IPS DF 4.7 (cell line): ENCODE measurements around the gene XYLT2.
A peak's percentile ranks its signal among the peaks of the same experiment; 100 is the strongest.
"Not testable (repeated sequence)": the region's sequence is repeated elsewhere in the genome, so short reads cannot be mapped to it uniquely, and the experiment has no call there.

Source experiments
- DNase-seq: peaks from one replicate; pipeline ENCODE4 v3.0.0-alpha.2; 2013; ENCODE audit warnings: low spot score; ENCODE audit errors: extremely low read depth

Gene XYLT2

DNA sequence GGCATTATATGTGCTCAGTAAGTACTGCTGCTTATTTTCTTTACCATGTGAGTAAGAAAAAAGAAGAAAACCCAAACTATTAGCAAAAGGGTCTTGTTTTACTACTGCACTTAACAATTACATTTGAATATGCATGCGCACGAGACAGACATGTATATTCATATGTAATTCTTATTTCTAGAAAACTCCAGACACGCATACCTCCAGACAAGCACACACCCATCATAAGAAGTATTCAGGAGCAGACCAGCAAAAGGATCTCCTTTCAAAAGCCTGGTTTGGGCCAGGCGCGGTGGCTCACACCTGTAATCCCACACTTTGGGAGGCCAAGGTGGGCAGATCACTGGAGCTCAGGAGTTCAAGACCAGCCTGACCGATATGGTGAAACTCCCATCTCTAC, 43.6 kb downstream of the XYLT2 start:
- DNase-seq, result no peak

DNA sequence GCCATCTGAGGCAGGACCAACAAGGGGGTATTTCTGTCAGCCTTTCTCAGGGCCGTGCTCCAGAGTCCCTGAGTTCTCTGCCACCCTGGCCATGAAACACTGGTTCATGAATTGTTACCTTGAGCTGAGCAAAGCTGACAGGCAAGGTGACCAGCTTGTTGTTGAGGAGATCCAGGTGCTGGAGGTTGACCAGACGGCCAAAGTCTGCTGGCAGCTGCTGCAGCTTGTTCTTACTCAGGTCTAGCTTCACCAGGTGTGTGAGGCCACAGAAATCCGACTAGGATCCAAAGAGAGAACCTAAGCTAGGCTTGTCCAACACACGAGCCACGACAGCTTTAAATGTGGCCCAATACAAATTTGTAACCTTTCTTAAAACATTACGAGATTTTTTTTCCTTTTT, 46.7 kb downstream of the XYLT2 start:
- no peak for DNase-seq

DNA sequence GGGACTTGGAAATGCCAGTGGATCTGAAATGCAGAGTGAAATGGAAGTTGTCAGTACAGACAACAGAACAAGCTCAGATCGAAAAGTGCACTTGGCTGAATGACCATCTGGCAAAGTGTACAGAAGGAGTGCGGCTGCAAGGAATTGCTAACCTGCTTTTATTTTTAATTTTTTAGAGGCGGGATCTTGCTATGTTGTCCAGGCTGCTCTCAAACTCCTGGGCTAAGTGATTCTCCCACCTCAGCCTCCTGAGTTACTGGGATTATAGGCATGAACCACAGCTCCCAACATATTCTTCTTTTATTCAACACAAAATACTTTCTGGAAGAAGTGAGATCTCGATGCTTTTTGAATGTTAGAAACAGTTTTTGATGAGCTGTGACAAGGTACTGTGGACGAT, 47.8 kb downstream of the XYLT2 start:
- no peak for DNase-seq

DNA sequence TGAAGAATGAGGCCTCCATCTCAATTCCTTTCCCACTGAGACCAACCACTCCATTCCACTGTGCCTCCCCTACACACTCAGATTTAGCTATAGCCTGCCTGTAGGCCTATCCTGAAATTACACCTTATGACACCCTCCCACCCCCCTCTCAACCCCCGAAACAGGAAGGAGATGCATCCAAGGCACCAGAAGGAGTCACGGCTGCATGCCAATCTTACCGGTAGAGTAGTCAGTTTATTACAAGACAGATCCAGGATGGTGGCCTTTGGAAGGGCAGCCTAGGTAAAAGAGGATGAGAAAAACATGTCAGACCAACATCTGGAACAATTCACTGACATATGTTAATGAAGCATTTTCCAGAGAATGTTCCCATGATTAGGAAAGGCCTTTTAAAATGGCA, 48.8 kb downstream of the XYLT2 start:
- DNase-seq, result no peak

DNA sequence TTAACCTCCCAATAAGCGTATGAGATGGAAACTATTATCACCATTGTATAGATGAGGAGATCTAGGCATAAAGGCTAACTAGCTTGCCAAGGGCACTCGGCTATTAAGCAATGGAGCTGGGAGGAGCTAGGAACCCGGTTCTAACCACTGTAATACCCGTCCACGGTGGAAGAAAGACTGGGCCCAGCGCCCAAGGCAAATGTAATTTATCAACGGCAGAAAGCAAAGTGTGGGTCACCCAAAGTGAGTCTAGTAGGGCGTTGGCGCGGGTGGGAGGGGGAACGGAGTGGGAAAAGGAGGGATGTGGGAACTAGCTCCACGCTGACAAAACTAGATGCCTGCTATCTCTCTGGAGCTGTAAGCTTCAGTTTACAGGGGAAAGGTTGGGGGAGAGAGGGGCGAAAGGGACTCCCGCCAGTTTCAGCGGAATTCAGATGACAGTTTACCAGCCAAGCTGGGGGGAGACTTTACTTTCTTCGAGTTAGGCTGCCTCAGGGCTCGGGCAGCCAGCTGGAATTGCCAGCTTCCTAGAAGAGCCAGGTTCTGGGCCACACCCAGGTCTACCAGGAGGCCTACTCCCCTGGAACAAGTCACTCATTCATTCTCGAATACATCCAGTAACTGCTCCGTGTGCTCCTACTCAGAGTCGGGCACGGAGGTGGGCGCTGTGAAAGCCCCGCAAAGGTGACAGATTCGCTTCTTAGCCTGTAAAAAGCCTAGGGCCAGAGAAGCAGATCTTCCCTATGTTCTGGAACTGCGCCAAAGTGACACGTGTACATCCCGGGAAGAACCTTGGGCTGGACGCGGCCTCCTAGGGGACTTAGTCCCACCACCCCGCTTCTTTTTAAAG, 50.6 kb downstream of the XYLT2 start:
- no peak for DNase-seq

DNA sequence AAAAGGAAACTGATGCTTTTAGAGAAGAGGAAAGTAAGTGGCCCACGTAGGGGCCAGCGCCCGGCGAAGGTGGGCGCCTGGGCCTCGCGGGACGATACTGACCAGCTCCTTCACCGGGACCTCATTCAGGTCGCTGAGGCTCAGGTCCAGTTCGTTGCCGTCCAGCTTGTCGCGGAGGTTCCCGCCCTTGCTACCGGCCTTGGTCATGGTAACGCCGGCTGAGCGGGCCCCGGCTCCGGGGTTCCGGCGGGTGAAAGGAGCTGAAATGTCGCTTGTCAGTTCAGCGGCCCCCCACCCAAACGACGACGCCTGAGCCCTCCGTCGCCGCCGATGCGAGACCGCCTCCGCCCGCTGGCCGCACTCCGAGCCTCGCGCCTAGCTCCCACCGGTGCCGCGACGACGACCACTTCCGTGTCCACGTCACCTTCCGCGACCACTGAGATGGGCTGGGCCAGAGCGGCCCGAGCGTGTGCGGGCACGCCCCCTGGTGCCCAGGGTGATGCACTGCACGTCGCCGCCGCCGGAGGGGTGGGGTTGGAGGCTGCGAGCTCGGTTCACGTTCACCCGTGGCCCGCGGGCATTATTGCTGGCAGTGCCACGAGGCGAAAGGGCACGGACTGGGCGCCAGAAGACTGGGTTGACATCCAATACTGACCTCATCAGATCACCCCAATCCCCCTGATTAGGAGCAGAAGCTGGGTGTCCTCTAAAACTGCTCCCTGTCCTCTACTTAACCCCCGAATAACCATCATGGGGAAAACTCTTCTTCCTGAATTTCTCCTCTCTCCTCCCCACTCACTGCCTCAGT, 51.4 kb downstream of the XYLT2 start, which contains the start of gene LRRC59:
Gene LRRC59 (minus strand): TSS at position 413 of the 808 bp plus-strand sequence. CDS start 206 bp downstream, at position 207.
- peak; percentile 19 for DNase-seq

DNA sequence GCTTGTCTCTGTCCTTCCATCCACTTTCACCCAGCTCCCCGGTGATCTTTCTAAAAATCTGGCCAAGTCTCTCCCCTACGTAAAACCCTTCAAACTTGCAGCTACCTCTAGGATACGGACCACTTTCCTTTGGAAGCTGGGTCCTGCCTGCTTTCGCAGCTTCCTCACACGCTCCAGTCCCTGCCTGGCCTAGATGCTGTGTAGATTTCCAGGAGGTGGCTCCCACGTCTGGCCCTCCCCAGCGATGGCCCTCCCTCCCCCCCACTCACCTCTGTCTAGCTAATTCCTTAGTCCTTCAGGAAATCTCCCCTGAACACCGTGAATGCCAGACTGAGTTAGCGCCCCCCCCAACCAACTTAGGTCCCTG, 52.0 kb downstream of the XYLT2 start:
- DNase-seq, result no peak

DNA sequence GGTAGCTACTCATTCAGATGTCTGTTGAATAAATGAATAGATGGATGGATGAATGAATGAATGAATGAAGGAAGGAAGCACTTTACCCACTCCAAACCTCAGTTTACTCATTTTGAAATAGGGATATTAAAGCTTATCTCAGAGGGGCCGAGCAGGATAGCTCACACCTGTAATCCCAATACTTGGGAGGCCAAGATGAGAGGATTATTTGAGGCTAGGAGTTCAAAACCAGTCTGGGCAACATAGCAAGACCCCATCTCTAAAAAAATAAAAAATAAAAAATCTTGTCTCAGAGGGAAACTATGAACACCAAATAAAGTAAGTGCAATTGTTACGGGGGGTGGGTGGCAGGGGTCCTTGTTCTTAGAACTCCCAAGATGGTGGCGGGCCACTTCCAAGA, 52.7 kb downstream of the XYLT2 start:
- not testable (repeated sequence) for DNase-seq

DNA sequence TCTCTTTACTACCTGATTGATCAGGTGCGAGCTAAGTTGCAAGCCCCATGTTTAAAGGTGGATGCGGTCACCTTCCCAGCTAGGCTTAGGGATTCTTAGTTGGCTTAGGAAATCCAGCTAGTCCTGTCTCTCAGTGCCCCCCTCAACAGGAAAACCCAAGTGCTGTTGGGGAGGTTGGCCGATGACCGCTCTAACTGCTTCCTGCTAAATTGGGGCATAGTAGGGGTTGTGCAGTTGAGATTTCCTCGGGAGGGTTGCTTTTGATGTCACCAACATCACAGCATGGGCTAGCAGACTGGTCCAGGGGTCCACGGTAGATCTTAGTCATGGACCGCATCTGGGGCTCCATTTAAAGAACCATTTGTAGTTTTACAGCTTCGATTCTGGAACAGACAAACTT, 53.7 kb downstream of the XYLT2 start:
- DNase-seq, result not testable (repeated sequence)

DNA sequence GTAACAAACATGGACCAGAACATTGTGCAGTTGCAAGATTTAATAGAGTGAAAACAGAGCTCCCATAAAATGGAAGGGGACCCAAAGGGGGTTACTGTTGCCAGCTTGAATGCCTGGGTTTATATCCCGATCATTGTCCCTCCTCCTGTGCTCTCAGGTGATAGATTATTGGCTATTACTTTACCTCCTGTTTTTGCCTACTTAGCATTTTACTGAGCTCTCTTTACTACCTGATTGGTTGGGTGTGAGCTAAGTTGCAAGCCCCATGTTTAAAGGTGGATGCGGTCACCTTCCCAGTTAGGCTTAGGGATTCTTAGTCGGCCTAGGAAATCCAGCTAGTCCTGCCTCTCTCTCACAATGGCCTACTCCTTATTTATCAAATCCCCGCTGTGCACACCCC, 59.4 kb downstream of the XYLT2 start:
- DNase-seq, result not testable (repeated sequence)

DNA sequence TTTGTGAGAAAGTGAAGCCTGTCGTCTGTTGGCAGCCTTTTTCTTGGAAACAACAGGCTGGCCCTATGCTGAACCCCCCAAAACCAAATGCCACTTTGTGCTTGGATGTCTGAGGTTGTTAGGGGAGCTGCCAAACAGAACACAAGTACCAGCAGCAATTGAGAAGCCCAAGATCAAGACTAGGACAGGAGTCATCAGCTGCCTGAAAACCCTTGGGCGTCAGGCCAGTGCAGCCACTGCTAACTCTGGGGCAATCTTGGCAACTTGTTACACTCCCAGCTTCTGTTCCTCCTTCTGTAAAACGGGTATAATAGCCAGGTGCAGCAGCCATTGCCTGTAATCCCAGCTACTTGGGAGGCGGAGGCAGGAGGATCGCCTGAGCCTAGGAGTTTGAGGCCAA, 60.7 kb downstream of the XYLT2 start:
- no peak for DNase-seq

DNA sequence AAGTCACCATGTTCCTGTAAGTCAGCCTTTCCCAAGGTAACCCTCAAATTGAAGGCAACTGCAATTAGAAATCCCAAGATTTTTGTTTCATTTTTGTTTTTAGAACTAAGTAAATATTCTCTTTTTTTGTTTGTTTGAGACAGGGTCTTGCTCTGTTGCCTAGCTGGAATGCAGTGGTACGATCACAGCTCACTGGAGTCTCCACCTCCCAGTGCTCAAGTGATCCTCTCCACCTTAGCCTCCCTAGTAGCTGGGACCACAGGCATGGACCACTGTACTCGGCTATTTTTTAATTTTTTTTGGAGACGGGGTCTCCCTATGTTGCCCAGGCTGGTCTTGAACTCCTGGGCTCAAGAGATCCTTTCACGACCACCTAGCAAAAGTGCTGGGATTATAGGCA, 62.0 kb downstream of the XYLT2 start:
- no peak for DNase-seq
